Measurements from ENCODE around the gene CLMN. TPM values are rescaled to one million over a fixed set of nuclear protein-coding genes. Genes with fewer than 3 reads are reported as not detected.

Gene CLMN
- total RNA-seq, 2 experiments from 2014 or later, result 0.27 to 0.67 TPM

DNA sequence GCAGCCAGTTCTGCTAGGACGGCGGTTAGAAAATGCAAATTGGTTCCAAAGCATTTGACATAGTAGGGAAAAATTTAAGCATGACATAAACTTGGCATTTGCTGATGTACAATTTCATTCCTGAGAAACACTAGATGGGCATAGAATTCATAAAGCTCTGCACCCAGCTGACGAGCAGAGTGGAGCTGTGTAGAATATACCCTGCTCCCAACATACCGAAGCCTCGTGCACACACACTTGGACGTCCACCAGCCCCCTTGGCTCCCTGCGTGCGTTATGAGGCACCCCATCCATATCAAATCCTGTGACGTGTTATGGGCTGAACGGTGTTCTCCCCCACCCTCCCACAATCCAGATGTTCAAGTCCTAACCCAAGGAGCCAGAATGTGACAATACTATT lies 65.4 kb downstream of the CLMN start:
- intact Hi-C loops (cut with DNase I, micrococcal nuclease), result no loop called here
- no peaks in the 10 kb centered on the region for H3K9me3 Mint-ChIP-seq
- DNase-seq (no peak), ATAC-seq (ENCODE audit: poor library complexity) (no peak)
- no peak overlapping the region for H3K4me3 Mint-ChIP-seq
- TF ChIP-seq, protein P1, sequence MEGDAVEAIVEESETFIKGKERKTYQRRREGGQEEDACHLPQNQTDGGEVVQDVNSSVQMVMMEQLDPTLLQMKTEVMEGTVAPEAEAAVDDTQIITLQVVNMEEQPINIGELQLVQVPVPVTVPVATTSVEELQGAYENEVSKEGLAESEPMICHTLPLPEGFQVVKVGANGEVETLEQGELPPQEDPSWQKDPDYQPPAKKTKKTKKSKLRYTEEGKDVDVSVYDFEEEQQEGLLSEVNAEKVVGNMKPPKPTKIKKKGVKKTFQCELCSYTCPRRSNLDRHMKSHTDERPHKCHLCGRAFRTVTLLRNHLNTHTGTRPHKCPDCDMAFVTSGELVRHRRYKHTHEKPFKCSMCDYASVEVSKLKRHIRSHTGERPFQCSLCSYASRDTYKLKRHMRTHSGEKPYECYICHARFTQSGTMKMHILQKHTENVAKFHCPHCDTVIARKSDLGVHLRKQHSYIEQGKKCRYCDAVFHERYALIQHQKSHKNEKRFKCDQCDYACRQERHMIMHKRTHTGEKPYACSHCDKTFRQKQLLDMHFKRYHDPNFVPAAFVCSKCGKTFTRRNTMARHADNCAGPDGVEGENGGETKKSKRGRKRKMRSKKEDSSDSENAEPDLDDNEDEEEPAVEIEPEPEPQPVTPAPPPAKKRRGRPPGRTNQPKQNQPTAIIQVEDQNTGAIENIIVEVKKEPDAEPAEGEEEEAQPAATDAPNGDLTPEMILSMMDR (IDR thresholded peaks at IDR 0.05), result no peak
- Histone ChIP-seq H3K4me1 (ENCODE audit: insufficient read depth, low read length) (no peaks in the 10 kb centered on the region), H3K36me3 (ENCODE audit: insufficient read depth, low read length) (no peaks in the 10 kb centered on the region), H3K4me3 (ENCODE audit: low read length) (no peak overlapping the region), H3K27me3 (ENCODE audit: control insufficient read depth in 1 of 2, insufficient read depth in 2 of 2, low read length in 2 of 2) (no peaks in the 10 kb centered on the region), H3K9me3 (ENCODE audit: control insufficient read depth in 1 of 2, insufficient read depth in 1 of 2, low read length in 2 of 2) (no peaks in the 10 kb centered on the region), H3K27ac (ENCODE audit: low read depth in 1 of 2, low read length in 2 of 2) (no peak overlapping the region)
- H3K27ac Mint-ChIP-seq, result no peak overlapping the region
- H3K27me3 Mint-ChIP-seq, result peaks cover 6% of the 10 kb centered on the region
- ChIA-PET POLR2A (no interaction called here), CTCF (no interaction called here)
- no peaks in the 10 kb centered on the region for H3K36me3 Mint-ChIP-seq (ENCODE audit: low read depth)
- H3K4me1 Mint-ChIP-seq (ENCODE audit: low read depth), result no peaks in the 10 kb centered on the region

DNA sequence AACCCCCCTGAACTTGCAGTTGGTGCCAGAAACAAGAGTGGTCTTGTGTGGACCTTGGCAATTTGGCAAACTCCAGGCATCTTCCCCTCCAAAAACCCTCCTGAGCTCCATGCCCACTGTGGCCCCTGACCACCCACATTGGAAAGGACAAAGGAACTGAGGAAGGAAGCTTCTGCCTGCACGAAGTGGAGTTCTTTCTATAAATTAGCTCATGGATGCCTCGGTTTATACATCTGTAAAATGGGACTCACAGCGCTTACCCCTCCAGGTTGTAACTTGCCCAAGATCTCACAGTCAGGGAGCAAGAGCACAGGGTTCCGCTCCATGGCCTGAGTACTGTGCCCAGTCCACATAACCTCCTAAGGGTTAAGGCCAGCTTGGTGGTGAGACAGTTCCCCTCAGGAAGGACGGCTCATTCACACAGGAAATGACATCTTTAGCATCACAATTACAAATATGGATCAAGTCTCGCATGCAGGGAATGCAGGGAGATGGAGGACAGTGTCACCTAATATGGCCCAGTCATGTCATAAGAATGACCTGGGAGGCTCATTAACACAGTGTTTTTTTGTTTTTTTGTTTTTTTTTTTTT lies 66.6 kb downstream of the CLMN start:
- Mint-ChIP-seq H3K4me3 (no peak overlapping the region), H3K27ac (no peak overlapping the region), H3K4me1 (ENCODE audit: low read depth) (no peaks in the 10 kb centered on the region), H3K36me3 (ENCODE audit: low read depth) (no peaks in the 10 kb centered on the region), H3K27me3 (peaks cover 6% of the 10 kb centered on the region), H3K9me3 (no peaks in the 10 kb centered on the region)
- Histone ChIP-seq H3K4me1 (ENCODE audit: insufficient read depth, low read length) (no peaks in the 10 kb centered on the region), H3K27me3 (ENCODE audit: control insufficient read depth in 1 of 2, insufficient read depth in 2 of 2, low read length in 2 of 2) (no peaks in the 10 kb centered on the region), H3K4me3 (ENCODE audit: low read length) (no peak overlapping the region), H3K36me3 (ENCODE audit: insufficient read depth, low read length) (no peaks in the 10 kb centered on the region), H3K9me3 (ENCODE audit: control insufficient read depth in 1 of 2, insufficient read depth in 1 of 2, low read length in 2 of 2) (no peaks in the 10 kb centered on the region), H3K27ac (ENCODE audit: low read depth in 1 of 2, low read length in 2 of 2) (no peak overlapping the region)
- TF ChIP-seq, protein P1 (IDR thresholded peaks at IDR 0.05), result no peak
- ChIA-PET CTCF (interaction anchor here (0.8 kb wide), 1 partner anchor 43 kb away, joined by 3 read pairs; no protein-coding TSS in a partner anchor), POLR2A (no interaction called here)
- intact Hi-C loops (cut with DNase I, micrococcal nuclease), result no loop called here
- DNase-seq, result no peak
- no peak for ATAC-seq (ENCODE audit: poor library complexity)

DNA sequence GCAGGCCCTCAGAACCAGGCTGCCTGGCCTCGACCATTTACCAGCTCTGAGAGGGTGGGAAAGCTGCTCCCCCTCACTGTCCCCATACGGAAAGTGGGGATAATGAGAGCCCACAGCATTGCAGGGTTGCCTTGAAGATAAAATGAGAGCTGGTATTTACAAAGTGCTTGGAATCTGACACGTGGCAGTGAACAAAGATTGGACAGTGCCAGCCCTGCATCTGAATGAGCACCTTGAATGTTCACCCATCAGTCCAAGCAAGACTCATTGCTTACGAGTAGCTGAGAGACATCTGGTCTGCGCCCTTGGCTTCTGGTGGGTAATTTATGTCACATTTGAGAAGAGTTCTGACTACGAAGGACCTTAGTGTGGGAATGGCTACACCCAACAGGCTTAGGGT lies 67.5 kb downstream of the CLMN start:
- Mint-ChIP-seq H3K9me3 (no peaks in the 10 kb centered on the region), H3K4me3 (no peak overlapping the region), H3K27me3 (peaks cover 6% of the 10 kb centered on the region), H3K27ac (no peak overlapping the region), H3K36me3 (ENCODE audit: low read depth) (no peaks in the 10 kb centered on the region), H3K4me1 (ENCODE audit: low read depth) (no peaks in the 10 kb centered on the region)
- CTCF ChIA-PET, result no interaction called here
- Histone ChIP-seq H3K9me3 (ENCODE audit: control insufficient read depth in 1 of 2, insufficient read depth in 1 of 2, low read length in 2 of 2) (no peaks in the 10 kb centered on the region), H3K4me3 (ENCODE audit: low read length) (no peak overlapping the region), H3K4me1 (ENCODE audit: insufficient read depth, low read length) (no peaks in the 10 kb centered on the region), H3K36me3 (ENCODE audit: insufficient read depth, low read length) (no peaks in the 10 kb centered on the region), H3K27me3 (ENCODE audit: control insufficient read depth in 1 of 2, insufficient read depth in 2 of 2, low read length in 2 of 2) (no peaks in the 10 kb centered on the region), H3K27ac (ENCODE audit: low read depth in 1 of 2, low read length in 2 of 2) (no peak overlapping the region)
- DNase-seq (no peak), ATAC-seq (ENCODE audit: poor library complexity) (no peak)
- POLR2A ChIA-PET, result no interaction called here
- intact Hi-C loops (cut with DNase I, micrococcal nuclease), result no loop called here
- TF ChIP-seq, protein P1 (IDR thresholded peaks at IDR 0.05), result no peak
